Adrenal gland (tissue), 5 donors: ENCODE measurements around the gene CBLC.

Source experiments
- POLR2A ChIP-seq, 2 donors: fragments of 450-650 bp; IDR thresholded peaks; one replicate each; pipeline ENCODE4 v1.6.1; 2017; ENCODE audit warnings: antibody characterized with exemption in 2 of 2, mild to moderate bottlenecking in 2 of 2, moderate library complexity in 1 of 2
- TF ChIP-seq, protein P1 (sequence below), 6 experiments: fragments of 450-650 bp in 4 of 6; fragments of 200-600 bp in 2 of 6; sonication (generic) in 1 of 6; IDR thresholded peaks; 1 replicate in 5 of 6; 2 replicates in 1 of 6; pipeline versions ENCODE4 v1.5.1 to v1.8.0; 2016 to 2021; ENCODE audit warnings: antibody characterized with exemption in 6 of 6, mild to moderate bottlenecking in 2 of 6, moderate library complexity in 1 of 6
- donor health status: DM: no; HTN: no; CAD: no.

DNA sequence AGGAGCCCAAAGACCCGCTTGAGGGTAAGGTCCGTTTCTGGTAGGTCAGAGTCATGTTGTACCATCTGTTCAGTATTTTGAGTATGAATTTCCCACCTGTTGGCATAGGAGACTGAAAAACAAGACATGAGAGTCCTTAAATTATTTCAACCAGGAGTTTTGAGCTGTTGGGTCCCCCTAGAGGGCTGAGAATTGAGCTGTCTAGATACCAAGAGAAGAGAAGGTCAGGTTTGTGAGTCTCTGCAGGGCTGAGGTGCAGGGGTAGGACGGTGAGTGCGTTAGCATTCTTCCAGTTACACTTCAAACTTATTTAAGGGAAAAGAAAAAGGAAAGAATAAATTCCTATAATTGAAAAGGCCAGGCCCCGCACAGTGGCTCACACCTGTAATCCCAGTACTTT is 5.0 kb downstream of the CBLC start:
- TF ChIP-seq, protein P1, sequence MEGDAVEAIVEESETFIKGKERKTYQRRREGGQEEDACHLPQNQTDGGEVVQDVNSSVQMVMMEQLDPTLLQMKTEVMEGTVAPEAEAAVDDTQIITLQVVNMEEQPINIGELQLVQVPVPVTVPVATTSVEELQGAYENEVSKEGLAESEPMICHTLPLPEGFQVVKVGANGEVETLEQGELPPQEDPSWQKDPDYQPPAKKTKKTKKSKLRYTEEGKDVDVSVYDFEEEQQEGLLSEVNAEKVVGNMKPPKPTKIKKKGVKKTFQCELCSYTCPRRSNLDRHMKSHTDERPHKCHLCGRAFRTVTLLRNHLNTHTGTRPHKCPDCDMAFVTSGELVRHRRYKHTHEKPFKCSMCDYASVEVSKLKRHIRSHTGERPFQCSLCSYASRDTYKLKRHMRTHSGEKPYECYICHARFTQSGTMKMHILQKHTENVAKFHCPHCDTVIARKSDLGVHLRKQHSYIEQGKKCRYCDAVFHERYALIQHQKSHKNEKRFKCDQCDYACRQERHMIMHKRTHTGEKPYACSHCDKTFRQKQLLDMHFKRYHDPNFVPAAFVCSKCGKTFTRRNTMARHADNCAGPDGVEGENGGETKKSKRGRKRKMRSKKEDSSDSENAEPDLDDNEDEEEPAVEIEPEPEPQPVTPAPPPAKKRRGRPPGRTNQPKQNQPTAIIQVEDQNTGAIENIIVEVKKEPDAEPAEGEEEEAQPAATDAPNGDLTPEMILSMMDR (IDR thresholded peaks at IDR 0.05): no peak
- TF ChIP-seq POLR2A (IDR thresholded peaks at IDR 0.05): no peak
